HG02763 (cell line): Measurements from ENCODE around the gene JOSD2.
A peak's percentile ranks its signal among the peaks of the same experiment; 100 is the strongest.
"Not testable (repeated sequence)": the region's sequence is repeated elsewhere in the genome, so short reads cannot be mapped to it uniquely, and the experiment has no call there.

ENCODE experiments used
- ATAC-seq: cut with Tn5 transposase; IDR thresholded peaks from one replicate; pipeline ENCODE4 v1.9.1; 2021; ENCODE audit warnings: mild to moderate bottlenecking, moderate library complexity; ENCODE audit not compliant: unreplicated experiment

The JOSD2 gene

DNA sequence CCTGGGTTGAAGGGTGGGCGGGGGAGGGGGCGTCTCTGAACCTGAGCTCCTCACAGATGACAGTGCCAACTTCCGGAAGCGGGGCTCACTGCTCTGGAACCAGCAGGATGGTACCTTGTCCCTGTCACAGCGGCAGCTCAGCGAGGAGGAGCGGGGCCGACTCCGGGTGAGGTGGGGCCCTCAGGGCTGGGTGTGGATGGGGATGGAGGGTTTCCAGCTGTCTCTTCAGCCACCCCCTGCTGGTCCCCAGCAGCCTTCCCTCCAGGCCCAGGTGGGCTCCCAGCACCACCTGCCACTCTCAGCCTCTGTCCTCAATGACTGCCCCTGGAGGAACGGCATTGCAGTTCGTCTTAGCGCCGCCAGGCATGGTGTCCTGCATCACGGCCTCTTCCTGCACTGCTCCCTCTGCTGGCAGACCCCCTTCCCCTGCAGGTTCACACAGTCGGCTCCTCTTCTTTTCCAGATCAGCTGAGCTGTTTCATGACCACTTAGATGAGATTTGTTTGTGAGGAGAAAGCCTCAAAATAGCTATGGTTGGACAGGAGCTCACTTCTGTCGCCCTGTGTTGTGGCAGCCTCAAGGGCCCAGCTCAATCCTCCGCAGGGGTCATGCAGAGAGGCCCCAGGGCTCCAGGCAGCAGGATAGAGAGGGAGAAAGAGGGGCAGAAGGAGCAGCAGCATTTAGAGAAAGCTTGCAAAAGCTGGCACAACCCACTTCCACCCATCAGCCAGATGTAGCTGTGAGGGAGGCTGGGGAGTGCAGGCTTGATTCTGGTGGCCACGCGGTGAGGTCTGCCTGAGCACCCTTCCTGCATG is 31.9 kb downstream of the JOSD2 start:
- no peak for ATAC-seq

DNA sequence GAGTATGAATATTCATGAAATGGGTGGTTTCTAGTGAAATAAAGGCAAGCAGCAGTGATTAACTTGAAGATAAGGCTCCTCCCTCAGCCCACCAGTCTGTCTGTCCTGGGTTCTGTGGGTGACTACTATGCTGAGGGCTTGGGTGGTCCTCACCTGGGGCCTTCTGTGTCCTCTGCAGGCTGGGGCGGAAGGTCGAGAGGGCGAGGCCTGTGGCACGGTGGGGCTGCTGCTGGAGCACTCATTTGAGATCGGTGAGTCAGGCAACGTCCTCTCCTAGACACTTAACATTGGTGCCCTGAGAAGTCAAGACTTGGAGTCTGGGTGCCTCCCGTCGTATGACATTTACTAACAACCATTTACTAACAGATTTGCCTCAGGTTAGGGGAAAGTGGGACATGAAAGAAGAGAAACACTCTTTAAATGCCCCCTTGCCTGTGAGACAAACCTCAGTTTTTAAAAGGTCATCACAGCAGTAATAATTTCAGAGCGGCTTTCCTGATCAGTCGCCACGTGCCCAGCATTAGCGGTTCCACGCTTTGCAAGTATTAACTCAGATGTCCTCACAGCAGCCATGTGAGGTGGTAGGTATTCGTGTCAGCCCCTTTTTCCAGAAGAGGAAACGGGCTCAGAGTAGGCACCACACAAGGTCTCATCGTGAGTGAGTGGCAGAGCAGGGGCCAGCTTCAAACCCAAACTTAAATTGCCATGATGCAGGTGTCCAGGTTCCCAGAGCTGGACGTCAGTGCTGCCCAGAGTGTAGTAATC is 33.1 kb downstream of the JOSD2 start:
- no peak for ATAC-seq

DNA sequence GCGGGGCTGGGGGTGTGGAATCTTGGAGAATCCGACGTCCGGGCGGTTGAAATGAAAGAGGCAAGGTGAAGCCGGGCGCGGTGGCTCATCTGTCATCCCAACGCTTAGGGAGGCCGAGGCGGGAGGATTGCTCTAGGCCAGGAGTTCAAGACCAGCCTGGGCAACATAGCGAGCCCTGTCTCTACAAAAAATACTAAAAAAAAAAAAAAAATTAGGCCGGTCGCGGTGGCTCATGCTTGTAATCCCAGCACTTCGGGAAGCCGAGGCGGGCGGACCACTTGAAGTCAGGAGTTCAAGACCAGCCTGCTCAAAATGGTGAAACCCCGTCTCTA is 34.1 kb downstream of the JOSD2 start:
- ATAC-seq = no peak

GRCh38 chr19:50476224-50476906 is 34.6 kb downstream of the JOSD2 start, which contains the start of the genes EMC10 and GARIN5A:
Gene EMC10 (plus strand): TSS chr19:50476507. CDS start chr19:50476545, 38 bp downstream.
Gene GARIN5A (minus strand): TSS chr19:50476848. CDS start chr19:50476388, 460 bp downstream.
- peak; percentile 82 for ATAC-seq

DNA sequence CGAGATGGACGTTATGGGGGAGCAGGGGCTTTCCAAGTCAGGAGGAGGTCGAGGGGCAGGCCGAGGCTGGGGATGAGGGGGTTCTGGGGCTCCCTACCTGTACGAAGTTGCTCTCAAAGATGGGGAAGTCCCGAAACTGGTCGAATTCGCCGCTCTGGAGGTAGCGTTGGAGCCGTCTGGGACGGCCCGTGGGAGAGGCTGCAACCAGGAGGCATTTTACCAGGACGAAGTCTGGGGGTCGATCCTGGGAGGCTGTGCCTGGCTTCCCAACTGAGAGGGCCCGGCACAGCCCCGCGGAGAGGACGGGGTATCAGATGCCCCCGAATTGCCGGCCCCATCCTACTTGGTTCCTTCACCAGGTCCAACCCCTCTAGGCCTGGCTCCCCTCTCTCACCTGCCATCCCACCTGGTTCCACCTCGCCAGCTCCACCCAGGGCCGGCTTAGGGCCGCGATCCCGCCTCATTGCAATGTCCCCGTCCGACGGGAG is 35.2 kb downstream of the JOSD2 start:
- peak; percentile 24 for ATAC-seq

GRCh38 chr19:50475101-50475568 is 35.9 kb downstream of the JOSD2 start:
- ATAC-seq = no peak

GRCh38 chr19:50473336-50473735 is 37.7 kb downstream of the JOSD2 start:
- ATAC-seq = not testable (repeated sequence)

DNA sequence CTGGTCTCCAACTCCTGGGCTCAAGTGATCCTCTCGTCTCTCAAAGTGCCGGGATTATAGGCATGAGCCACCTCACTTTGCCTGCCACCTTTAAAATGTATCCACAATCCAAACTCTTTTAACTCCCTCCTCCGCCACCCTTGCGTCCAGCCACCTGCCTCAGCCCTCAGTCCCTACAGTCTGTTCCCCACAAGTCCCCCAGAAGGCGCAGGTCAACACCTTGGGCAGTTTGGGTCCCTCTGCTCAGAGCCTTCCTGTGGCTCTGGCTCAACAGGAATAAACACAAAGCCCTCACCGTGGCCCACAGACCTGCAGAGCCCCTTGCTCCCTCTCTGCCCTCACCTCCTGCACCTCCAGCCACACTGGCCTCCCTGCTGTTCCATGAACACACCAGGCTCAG is 42.2 kb downstream of the JOSD2 start:
- no peak for ATAC-seq

DNA sequence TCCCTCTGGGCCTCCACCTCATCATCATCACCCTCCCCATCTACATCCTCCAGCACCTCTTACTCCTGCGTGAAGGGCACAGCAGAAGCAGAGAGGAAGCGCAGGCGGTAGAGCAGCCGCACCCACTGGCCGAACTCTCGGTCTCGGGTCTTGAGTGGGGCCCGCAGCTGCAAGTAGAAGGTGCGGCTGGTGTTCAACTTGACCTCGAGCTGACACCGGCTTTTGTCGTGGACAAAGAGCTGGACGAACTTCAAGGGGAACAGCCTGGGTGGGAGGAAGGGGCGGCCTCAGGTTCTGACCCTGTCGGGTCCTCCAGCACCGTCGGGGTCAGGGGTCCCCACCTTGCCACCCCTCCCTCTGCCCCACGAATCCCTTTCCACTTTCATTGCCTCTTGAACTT is 43.4 kb downstream of the JOSD2 start:
- ATAC-seq = no peak

- no peak for ATAC-seq
Measured at GRCh38 chr19:50466706-50467039, 44.3 kb downstream of the JOSD2 start.

DNA sequence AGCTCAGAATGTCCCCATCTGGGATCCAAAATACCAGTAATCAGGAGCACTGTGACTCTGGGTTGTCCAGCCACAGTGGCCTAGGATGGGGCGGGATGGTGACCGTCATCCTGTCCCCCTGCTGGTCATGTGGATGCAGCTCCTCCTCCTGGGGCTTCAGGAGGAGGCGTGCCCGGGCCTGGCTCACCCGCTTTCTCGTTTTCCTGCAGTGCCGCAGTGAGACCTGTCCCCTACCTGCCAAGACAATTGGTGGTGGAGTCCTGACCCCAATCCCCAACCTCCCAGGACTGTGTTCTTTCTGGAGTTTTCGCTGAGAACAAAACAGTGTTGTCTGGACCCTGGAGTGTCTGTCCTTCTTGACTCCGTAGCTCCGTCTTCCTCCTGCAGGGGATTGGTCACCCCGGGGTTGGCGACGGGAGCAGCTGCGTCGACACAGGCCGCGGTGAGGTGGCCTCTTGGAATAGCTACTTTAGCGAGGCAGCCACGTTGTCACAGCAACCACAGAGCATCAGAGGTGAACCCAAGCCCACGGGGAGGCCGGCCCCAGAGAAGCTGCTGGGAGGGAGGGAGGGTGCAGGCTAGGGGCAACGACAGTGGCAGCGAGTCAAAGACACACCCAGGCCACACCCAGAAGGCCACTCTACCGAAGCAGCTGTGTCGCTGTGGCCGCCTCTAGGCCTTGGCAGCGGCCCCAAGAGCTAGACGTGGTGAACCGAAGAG is 44.8 kb downstream of the JOSD2 start:
- no peak for ATAC-seq

DNA sequence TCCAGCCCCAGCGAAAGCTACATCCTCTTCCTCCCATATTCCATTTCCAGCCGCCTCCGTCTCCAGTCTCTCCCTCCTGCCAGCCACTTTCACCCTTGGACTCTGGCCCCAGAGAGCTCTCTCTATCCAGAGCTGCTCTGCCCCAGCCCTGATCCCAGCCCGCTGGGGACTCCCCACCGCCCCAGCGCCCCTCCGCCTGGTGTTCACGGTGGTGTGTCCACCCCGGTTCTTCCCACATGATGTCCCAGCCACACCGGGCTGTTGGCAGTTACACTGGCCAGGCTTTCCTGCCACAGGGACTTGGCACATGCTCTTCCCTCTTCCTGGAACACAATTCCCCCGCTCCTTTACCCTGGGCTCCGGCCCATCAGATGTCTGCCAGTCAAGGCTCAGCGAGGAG is 46.0 kb downstream of the JOSD2 start:
- ATAC-seq = no peak

- no peak for ATAC-seq
Measured at GRCh38 chr19:50464348-50464747, 46.6 kb downstream of the JOSD2 start.

DNA sequence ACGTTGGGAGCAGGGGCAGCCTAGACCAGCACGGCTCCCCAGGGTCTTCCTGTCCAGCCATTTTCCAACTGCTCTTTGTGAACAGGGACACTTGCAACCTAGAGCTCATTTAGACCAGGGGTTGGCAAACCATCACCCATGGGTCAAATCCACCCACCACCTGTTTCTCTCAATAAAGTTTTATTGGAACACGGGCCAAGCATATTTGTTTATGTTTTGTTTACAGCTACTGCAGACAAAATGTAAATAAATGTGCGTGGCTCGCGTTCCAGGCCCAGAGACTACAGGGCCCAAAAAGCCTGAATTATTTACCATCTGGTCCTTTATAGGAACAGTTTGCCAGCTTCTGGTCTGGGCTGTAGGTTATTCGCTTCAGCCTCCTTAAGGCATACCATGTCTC is 48.0 kb downstream of the JOSD2 start:
- no peak for ATAC-seq

DNA sequence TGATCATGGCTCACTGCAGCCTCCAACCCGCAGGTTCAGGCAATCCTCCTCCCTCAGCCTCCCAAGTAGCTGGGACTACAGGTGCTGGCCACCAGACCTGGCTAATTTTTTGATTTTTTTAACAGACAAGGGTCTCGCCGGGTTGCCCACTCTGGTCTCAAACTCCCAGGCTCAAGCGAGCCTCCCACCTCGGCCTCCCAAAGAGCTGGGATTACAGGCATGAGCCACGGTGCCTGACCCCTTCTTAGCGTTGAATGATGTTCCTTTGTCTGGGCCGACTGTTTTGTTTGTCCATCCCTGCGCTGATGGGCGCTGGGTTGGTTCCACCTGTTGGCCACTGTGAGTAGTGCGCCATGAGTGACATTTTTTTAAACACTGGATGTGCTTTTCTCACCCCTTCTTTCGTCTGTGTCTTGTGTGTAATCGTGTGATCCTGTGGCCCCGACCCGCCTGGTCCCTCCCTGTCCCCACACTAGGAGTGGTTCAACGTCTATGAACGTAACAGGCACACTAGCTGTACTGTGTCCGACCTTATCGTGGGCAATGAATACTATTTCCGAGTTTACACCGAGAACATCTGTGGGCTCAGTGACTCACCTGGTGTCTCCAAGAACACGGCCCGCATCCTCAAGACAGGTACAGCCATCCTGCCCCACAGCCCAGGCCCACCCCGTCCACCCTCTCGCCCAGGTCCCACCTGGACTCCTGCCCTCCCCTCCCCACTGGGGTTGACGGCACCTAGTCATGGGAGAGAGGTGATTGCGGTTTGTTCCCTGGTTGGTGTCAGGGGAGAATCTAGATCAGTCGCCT is 49.7 kb downstream of the JOSD2 start:
- ATAC-seq = no peak

- ATAC-seq = peak; percentile 42
Measured at GRCh38 chr19:50460161-50460765, 50.7 kb downstream of the JOSD2 start.

DNA sequence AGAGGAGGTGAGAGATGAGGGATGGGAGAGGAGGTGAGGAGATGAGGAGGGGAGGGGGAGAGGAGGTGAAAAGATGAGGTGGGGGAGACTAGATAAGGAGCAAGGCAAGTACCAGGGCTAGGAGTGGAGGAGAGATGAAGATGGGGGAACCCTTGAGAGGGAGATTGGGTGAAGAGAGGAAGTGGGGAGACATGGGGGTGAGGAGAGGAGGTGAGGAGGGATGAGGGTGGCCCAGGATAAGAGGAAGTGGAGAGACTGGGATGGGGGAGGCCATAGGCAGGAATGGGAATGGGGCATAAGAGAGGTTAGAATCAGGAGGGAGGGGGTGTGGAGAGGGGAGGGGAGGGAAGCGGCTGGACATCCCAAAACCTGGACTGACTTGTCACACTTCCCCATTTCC is 51.4 kb downstream of the JOSD2 start:
- no peak for ATAC-seq

- no peak for ATAC-seq
Measured at GRCh38 chr19:50459067-50459456, 51.9 kb downstream of the JOSD2 start.

DNA sequence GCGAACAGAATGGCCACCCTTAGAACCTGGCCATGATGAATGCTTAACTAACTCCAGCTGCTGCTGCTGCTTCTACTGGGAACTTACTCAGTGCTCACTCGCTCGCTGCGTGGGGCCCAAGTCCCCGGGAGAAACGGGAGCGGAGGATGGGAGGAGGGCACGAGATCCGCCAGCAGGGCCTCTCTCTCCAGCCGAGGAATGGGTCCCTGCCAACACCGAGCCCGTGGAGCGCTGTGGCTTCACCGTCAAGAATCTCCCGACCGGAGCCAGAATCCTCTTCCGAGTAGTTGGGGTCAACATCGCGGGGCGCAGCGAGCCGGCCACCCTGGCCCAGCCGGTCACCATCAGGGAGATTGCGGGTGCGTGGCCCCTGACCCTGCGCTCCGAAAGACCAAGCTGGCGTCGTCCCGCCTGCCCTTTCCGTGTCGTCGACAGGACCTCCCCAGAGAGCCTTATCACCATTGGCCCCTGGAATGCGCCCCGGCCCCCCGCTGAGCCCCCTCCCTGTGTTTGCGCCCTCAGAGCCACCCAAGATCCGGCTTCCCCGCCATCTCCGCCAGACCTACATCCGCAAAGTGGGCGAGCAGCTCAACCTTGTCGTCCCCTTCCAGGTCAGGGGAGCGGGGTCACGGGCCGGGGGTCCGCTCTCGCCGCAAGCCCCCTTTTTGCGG is 52.5 kb downstream of the JOSD2 start:
- ATAC-seq = no peak
